Measurements from ENCODE around the gene BRMS1.
"Not testable (repeated sequence)": the region's sequence is repeated elsewhere in the genome, so short reads cannot be mapped to it uniquely, and the experiment has no call there.

BRMS1 gene

DNA sequence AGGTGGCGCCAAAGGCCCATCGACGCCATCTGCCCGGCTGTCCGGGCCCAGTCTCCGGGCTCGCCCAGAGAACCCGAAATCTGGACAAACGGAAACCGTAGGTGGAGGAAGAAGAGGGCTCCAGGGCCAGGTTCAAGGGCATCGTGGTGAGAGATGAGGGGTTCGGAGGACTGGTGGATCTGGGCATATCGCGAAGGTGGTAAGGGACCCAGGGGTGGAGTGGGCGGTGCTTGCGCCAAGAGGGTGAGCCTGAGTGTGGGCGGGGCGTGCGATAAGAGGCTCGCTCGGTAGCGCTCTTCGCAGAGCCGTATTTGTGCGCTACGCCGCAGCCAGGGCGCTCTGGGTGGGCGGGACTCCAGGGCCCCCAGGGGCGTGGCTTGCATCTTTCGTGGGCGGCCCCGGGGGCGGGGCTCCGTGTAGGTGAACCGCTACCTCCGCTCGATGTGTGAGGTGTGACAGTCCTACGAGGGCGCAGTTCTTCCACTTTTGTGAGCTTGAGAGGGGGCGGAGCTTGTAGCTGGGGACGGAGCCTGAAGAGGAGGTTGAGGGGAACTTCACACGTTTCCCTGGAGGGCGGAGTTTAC is 32.8 kb downstream of the BRMS1 start:
- DNase-seq (ENCODE audit: low read depth in 4 of 4, low spot score in 1 of 4): peak; percentile 67 to 92 (median 92)

DNA sequence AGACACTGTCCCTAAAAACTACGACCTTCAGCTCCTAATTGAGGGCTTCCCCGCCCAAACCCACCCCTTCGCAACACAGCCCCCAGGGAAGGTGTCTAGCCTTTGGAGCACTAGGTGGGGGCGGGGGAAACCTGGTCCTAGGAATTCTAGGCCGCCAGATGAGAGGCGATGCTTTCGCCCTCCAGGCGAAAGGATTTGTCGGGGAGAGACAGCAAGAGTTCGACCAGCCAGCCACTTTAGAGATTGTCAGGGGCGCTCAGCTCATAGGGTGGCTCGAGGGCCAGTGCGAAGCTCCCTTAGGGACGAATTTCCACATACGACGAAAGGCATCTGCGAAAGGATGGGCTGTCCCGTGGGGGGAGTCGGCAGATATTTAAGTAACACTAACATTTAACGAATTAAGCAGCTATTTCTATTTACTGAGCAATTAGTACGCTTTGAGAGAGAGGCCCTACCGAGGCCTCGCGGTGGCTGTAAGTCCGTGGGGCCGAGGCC is 33.4 kb downstream of the BRMS1 start:
- DNase-seq (ENCODE audit: low read depth in 4 of 4, low spot score in 1 of 4): no peak

- not testable (repeated sequence) for DNase-seq (ENCODE audit: low read depth in 4 of 4, low spot score in 1 of 4)
Observed at GRCh38 chr11:66310803-66311440, 34.0 kb downstream of the BRMS1 start.

DNA sequence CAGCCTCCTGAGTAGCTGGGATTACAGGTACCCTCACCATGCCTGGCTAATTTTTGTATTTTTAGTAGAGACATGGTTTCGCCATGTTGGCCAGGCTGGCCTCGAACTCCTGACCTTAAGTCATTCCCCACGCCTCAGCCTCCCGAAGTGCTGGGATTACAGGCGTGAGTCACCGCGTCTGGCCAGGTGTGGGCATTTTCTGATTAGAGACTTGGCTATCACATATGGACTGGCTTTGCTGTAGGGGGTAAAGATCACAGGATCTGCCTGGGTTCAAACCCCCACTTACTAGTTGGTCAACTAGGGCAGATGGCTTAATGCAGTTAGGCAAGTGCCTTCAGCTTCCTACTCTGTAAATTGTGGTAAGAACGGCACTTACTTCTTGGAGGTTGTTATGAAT is 34.6 kb downstream of the BRMS1 start:
- no peak for DNase-seq (ENCODE audit: low read depth in 4 of 4, low spot score in 1 of 4)

DNA sequence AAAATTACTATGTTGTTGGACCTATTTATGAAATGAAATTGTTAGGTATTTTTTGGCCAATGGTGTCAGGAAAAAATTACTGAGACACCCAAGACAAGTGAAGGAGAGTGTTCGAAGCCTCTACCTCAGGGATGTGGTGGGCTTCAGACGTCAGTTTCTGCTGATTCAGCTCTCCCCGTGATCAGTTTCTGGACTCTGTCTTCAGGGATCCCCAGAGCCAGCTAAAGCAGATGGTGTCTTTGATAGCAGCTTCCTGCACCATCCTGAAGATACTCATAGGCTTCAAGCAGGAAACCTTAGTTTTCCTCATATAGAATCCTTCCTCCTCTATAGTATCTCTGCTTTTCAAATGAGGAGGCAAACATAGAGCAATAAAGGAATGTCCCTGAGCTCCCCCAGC is 35.4 kb downstream of the BRMS1 start:
- DNase-seq (ENCODE audit: low read depth in 4 of 4, low spot score in 1 of 4): no peak

DNA sequence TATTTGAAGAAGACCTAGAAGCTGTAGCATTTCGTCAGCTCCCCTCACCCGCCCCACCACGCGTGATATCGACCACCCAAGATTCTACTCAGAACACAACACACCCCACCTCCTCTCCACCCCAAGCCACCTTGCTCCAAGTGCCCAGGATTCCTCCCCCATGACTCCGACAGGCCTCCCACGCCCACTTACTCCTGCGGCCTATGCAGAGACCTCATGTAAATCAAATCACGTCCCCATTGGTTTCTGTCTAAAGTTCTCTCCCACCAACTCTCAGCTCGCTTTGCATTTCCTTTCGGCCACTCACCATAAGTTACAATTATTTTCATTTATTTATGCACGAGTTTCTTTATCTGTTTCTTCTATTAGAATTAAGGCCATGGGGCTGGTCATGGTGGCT is 42.2 kb downstream of the BRMS1 start:
- DNase-seq (ENCODE audit: low read depth in 4 of 4, low spot score in 1 of 4): no peak

GRCh38 chr11:66299186-66299585 is 45.7 kb downstream of the BRMS1 start:
- no peak for DNase-seq (ENCODE audit: low read depth in 4 of 4, low spot score in 1 of 4)

GRCh38 chr11:66297610-66298009 is 47.3 kb downstream of the BRMS1 start:
- DNase-seq (ENCODE audit: low read depth in 4 of 4, low spot score in 1 of 4): no peak

DNA sequence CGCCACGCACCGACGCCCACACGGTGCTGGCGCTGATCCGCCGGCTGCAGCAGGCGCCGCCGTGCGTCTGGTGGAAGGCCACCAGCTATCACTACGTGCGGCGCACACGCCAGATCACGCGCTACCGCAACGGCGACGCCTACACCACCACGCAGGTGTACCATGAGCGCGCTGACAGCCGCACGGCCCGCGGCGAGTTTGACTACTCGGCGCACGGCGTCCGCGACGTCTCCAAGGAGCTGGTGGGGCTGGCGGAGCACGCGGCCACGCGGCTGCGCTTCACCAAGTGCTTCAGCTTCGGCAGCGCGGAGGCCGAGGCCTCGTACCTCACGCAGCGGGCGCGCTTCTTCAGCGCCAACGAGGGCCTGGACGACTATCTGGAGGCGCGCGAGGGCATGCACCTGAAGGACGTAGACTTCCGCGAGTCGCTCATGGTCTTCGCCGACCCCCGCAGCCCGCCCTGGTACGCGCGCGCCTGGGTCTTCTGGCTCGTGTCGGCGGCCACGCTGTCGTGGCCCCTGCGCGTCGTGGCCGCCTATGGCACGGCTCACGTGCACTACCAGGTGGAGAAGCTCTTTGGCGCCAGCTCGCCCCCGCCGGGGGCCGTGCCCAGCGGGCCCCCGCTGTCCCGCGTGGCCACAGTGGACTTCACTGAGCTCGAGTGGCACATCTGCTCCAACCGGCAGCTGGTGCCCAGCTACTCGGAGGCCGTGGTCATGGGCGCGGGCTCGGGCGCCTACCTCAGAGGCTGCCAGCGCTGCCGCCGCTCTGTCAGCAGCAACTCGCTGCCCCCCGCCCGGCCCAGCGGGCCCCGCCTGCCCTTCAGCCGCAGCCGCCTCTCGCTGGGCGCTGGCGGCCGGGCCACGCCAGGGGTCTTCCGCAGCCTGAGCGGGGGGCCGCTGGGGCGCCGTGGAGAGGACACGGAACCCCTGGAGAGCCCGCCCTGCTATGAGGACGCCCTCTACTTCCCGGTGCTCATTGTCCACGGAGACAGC is 50.0 kb downstream of the BRMS1 start:
- DNase-seq (ENCODE audit: low read depth in 4 of 4, low spot score in 1 of 4): no peak

DNA sequence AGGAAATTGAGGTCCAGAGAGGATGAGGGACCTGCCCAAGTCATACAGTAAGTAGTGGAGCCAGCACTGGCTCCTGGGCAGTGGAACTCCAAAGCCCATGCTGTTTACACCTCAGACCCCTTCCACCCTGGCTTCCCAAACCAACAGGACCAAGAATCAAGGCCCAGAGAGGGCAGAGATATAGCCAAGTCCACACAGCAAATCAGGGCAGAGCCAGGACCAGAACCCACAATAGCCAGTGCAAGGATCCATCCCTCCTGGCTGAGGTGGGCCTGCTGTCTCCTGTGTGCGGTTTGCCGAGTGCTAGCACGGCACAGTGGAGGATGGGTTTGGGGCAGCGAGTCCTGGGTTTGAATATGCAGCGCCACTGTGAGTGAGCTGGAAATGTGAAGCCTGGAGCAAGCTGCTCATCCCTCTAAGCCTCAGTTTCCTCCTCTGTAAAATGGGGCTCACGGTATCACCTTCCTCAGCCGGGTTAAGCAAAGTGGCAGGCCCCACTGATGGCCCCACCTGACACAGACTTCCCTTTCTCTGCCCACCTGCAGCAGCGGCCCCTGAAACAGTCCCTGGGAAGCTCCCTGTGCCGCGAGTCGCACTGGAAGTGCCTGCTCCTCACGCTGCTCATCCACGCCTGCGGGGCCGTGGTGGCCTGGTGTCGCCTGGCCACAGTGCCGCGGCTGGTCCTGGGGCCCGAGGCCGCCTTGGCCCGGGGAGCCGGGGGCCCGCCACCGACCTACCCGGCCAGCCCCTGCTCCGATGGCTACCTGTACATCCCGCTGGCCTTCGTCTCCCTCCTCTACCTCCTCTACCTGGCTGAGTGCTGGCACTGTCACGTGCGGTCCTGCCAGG is 50.9 kb downstream of the BRMS1 start:
- DNase-seq (ENCODE audit: low read depth in 4 of 4, low spot score in 1 of 4): no peak

DNA sequence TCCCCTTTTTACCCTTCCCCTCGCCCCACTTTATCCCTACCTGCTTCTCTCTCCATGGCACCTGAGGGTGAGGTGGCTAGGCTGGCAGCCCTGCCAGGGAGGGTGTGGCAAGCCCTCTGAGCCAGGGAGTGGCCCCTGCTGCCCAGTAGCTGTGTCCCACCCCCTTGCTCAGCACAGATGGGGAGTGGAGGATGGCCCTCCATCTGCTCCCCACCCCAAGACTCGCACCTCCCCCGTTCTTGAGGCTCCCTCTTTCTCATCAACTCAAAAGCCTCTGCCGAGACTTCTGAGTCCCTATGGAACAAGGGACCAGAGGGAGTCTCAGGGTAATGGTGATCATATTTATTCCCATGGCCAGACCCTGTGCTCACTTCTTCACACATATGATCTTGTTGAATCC is 51.6 kb downstream of the BRMS1 start:
- no peak for DNase-seq (ENCODE audit: low read depth in 4 of 4, low spot score in 1 of 4)

GRCh38 chr11:66292543-66293332 is 52.2 kb downstream of the BRMS1 start:
- DNase-seq (ENCODE audit: low read depth in 4 of 4, low spot score in 1 of 4): no peak

- DNase-seq (ENCODE audit: low read depth in 4 of 4, low spot score in 1 of 4): no peak
Observed at GRCh38 chr11:66291706-66292542, 53.0 kb downstream of the BRMS1 start, which contains the start of gene TMEM151A. TSS of gene TMEM151A (plus strand) at chr11:66291894. CDS start at chr11:66292014, 120 bp downstream.

- no peak for DNase-seq (ENCODE audit: low read depth in 4 of 4, low spot score in 1 of 4)
Observed at GRCh38 chr11:66291303-66291705, 53.6 kb downstream of the BRMS1 start.

DNA sequence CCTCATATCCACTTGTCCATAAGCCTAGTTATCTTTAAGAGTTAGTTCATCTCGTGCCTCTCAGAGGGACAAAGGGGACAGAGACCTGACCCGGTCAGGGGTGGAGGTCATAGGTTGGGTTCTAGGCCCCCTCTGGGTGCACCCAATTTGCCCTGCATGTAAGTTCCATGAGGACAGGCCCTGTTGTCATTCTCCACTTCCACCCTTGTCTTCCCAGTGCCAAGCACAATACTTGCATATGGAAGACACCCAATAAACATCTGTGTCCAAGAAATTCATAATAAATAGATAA is 54.6 kb downstream of the BRMS1 start:
- no peak for DNase-seq (ENCODE audit: low read depth in 4 of 4, low spot score in 1 of 4)

DNA sequence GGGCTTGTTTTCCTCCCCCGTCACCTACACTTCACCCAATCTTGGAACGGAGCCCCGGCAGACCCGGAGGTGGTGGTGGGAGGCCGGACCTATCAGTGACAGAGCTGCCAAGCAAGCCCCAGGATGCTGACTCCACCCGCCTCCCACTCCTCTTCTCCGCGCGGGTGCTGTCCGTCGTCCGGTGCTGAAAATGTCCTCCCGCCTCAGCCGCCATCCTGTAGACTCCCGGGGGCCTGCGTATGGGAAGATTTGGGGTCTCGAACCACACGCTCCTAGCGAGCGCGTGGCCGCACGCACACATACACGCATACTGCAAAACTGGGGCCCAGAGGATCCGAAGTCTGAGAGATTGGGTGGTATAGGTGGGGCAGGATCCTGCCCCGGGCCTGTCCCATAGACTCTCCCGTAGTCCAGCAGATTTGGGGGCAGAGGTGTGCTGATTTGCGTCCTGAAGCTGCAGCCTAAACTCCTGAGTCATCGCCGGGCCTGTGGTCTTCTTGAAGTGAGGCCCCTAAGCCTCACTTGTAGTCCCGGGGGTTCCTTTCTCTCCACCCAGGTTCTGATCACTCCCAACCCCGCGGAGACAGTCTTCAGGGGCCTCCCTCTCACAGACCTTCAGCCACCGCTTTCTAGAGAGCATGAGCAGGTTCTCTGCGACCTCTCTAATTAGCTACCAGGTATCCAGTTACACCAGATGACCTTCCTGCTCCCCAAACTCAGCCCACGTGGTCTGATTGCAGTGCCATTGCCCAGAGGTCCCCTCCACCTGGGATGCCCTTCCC is 55.2 kb downstream of the BRMS1 start:
- DNase-seq (ENCODE audit: low read depth in 4 of 4, low spot score in 1 of 4): peak; percentile 70 to 77 (median 72)

DNA sequence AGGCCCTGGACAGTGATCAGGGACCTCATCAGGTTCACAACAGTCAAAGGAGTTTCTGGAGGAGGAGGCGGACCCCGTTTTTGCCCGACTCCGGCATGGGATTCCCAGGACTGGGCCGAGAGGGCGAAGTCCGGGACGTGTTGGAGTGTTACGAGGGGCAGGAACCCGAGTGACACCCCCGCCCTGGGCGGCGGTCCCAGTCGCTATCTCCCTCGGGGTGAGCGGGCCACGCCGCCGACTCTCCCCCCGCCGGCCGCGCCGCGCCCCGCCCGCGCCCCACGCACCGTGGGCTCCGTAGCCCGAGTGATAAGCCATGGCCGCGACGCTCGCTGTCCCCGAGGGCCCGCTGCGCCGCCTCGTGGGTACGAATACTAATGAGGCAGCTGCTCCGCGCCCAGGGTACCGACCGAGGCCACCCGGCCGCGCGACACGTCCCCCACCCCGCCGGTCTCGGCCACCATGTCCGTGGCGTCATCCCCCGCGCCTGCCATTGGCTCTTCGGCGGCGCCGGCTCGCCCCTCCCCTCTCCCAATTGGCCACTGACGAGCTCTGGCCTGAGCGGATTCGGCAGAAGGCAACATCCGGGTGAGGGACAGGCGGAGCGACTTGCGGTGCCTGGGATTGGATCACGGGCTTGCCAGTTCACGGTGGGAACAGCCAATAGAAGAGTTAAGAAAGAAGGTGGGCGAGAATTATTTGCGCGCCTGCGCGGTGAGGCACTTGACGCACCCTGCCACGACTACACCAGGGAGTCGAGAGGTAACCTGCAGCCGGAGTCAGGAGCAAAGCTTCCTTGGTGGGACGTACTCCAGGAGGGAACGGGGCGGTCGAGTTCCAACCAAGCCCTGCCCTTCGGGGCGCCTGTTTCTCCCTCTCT is 56.0 kb downstream of the BRMS1 start, which contains the start of gene YIF1A:
TSS of gene YIF1A (minus strand) at position 473 of the 877 bp plus-strand sequence. CDS start at position 315, 158 bp downstream.
- peak; percentile 87 to 98 (median 93) for DNase-seq (ENCODE audit: low read depth in 4 of 4, low spot score in 1 of 4)

Measured in stimulated activated CD4-positive, alpha-beta T cell treated with anti-CD3 and anti-CD28 coated beads, Interleukin-1b, Interleukin-23, amount 100 ng/mL, for 24 hours (primary cell).